HepG2 (cell line): ENCODE data around the gene FNDC4. TPM values are rescaled to one million over a fixed set of nuclear protein-coding genes. Genes with fewer than 3 reads are reported as not detected.

ENCODE experiments used
- ATAD3A ChIP-seq: sonication (generic); formaldehyde crosslinking; IDR thresholded peaks from 2 replicates; pipeline ENCODE4 v1.4.0; 2020; ENCODE audit warnings: missing genetic modification reagents
- CEBPB ChIP-seq: IDR thresholded peaks from 2 replicates; pipeline ENCODE4 v1.6.1; 2011; ENCODE audit warnings: low read depth, low read length, improper control_type of control experiment, borderline replicate concordance
- CTCF ChIP-seq: sonication (generic); formaldehyde crosslinking; IDR thresholded peaks from 2 replicates; pipeline ENCODE4 v1.5.0; 2020; ENCODE audit warnings: mild to moderate bottlenecking, missing genetic modification reagents, moderate library complexity
- DMAP1 ChIP-seq: IDR thresholded peaks from 2 replicates; pipeline ENCODE4 v1.6.1; 2016
- HBP1 ChIP-seq: IDR thresholded peaks from 2 replicates; pipeline ENCODE4 v1.6.1; 2016; ENCODE audit warnings: low read depth, control low read depth
- KMT2B ChIP-seq: IDR thresholded peaks from 2 replicates; pipeline ENCODE4 v1.6.1; 2016; ENCODE audit warnings: missing genetic modification reagents, missing compliant biosample characterization
- PCBP2 ChIP-seq: fragments of 200-400 bp; formaldehyde crosslinking; optimal IDR thresholded peaks from 2 replicates; pipeline ENCODE3; 2018; ENCODE audit warnings: low read length, low read depth; ENCODE audit not compliant: poor library complexity, severe bottlenecking
- PRDM15 ChIP-seq: sonication (generic); formaldehyde crosslinking; IDR thresholded peaks from 2 replicates; pipeline ENCODE4 v1.4.0; 2020; ENCODE audit warnings: missing genetic modification reagents
- RAD21 ChIP-seq: fragments of 450-650 bp; formaldehyde crosslinking; IDR thresholded peaks from 2 replicates; pipeline ENCODE4 v1.5.0; 2020; ENCODE audit warnings: mild to moderate bottlenecking
- SPEN ChIP-seq: sonication (generic); formaldehyde crosslinking; IDR thresholded peaks from 2 replicates; pipeline ENCODE4 v1.5.1; 2020; ENCODE audit warnings: low read depth, mild to moderate bottlenecking, missing genetic modification reagents
- THYN1 ChIP-seq: sonication (generic); formaldehyde crosslinking; IDR thresholded peaks from 2 replicates; pipeline ENCODE4 v1.8.1; 2023; ENCODE audit warnings: low read depth, mild to moderate bottlenecking, moderate library complexity, missing genetic modification reagents, borderline replicate concordance
- ZNF235 ChIP-seq: sonication (generic); formaldehyde crosslinking; IDR thresholded peaks from 2 replicates; pipeline ENCODE4 v1.8.1; 2023; ENCODE audit warnings: mild to moderate bottlenecking, missing genetic modification reagents, borderline replicate concordance
- polyA plus RNA-seq, 8 experiments: library from polyadenylated mRNA; depleted of rRNA in 3 of 8; stranded (reverse) in 7 of 8; unstranded in 1 of 8; fragments of >200 nt; fragmentation: Illumina TruSeq in 4 of 8; extraction: Trizol in 4 of 8; gene quantifications; 2 replicates each; pipeline versions ENCODE4 v1.2.1 to v1.2.3, GENCODE V29; 2011 to 2016; ENCODE audit warnings: low read depth in 4 of 8, missing spikeins in 1 of 8, mixed read lengths in 1 of 8; ENCODE audit not compliant: insufficient read depth in 1 of 8
- total RNA-seq, 5 experiments: library from RNA; depleted of rRNA; stranded (reverse); fragments of >200 nt; fragmentation: Illumina TruSeq; extraction: Trizol; gene quantifications; 2 replicates each; pipeline ENCODE4 v1.2.3, GENCODE V29; 2016; ENCODE audit warnings: low read depth in 1 of 5
- TF ChIP-seq, protein P1 (sequence below): sonication (generic); formaldehyde crosslinking; IDR thresholded peaks from 2 replicates; pipeline ENCODE4 v1.5.0; 2020; ENCODE audit warnings: mild to moderate bottlenecking, missing genetic modification reagents, borderline replicate concordance
- TF ChIP-seq, protein P2 (sequence below): sonication (generic); formaldehyde crosslinking; IDR thresholded peaks from 2 replicates; pipeline ENCODE4 v1.5.1; 2020; ENCODE audit warnings: missing genetic modification reagents, mild to moderate bottlenecking, borderline replicate concordance
- TF ChIP-seq, protein P3 (sequence below): sonication (generic); formaldehyde crosslinking; IDR thresholded peaks from 2 replicates; pipeline ENCODE4 v1.4.0; 2020; ENCODE audit warnings: missing genetic modification reagents

Gene FNDC4
- total and polyA plus RNA-seq, 2 of the 13 experiments (the other 11 are each of a cell fraction or from before 2014, with no cell fraction given): 9.0 to 17.4 TPM

- TF ChIP-seq, protein P1, sequence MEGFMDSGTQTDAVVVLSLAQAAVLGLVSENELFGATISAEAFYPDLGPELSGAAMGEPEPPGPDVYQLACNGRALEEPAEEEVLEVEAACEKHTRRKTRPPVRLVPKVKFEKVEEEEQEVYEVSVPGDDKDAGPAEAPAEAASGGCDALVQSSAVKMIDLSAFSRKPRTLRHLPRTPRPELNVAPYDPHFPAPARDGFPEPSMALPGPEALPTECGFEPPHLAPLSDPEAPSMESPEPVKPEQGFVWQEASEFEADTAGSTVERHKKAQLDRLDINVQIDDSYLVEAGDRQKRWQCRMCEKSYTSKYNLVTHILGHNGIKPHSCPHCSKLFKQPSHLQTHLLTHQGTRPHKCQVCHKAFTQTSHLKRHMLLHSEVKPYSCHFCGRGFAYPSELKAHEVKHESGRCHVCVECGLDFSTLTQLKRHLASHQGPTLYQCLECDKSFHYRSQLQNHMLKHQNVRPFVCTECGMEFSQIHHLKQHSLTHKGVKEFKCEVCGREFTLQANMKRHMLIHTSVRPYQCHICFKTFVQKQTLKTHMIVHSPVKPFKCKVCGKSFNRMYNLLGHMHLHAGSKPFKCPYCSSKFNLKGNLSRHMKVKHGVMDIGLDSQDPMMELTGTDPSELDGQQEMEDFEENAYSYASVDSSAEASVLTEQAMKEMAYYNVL (CRISPR knock-in tag): peak; percentile 18; the same call in 1 of the 2 replicates
- TF ChIP-seq ZNF235 (CRISPR knock-in tag) (no peak), PCBP2 (no peak), SPEN (no peak), PRDM15 (CRISPR knock-in tag) (no peak), DMAP1 (CRISPR knock-in tag) (peak; percentile 27; the same call in 1 of the 2 replicates), HBP1 (CRISPR knock-in tag) (no peak), THYN1 (CRISPR knock-in tag) (no peak), KMT2B (no peak), CTCF (CRISPR knock-in tag) (peak; percentile 30), CEBPB (0 out of 2 replicates have a peak, but pooled peaks have one; percentile 25), RAD21 (CRISPR knock-in tag) (0 out of 2 replicates have a peak, but pooled peaks have one; percentile 23), ATAD3A (no peak)
- TF ChIP-seq, protein P2, sequence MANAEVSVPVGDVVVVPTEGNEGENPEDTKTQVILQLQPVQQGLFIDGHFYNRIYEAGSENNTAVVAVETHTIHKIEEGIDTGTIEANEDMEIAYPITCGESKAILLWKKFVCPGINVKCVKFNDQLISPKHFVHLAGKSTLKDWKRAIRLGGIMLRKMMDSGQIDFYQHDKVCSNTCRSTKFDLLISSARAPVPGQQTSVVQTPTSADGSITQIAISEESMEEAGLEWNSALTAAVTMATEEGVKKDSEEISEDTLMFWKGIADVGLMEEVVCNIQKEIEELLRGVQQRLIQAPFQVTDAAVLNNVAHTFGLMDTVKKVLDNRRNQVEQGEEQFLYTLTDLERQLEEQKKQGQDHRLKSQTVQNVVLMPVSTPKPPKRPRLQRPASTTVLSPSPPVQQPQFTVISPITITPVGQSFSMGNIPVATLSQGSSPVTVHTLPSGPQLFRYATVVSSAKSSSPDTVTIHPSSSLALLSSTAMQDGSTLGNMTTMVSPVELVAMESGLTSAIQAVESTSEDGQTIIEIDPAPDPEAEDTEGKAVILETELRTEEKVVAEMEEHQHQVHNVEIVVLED: no peak; the same call in 1 of the 2 replicates
- TF ChIP-seq, protein P3, sequence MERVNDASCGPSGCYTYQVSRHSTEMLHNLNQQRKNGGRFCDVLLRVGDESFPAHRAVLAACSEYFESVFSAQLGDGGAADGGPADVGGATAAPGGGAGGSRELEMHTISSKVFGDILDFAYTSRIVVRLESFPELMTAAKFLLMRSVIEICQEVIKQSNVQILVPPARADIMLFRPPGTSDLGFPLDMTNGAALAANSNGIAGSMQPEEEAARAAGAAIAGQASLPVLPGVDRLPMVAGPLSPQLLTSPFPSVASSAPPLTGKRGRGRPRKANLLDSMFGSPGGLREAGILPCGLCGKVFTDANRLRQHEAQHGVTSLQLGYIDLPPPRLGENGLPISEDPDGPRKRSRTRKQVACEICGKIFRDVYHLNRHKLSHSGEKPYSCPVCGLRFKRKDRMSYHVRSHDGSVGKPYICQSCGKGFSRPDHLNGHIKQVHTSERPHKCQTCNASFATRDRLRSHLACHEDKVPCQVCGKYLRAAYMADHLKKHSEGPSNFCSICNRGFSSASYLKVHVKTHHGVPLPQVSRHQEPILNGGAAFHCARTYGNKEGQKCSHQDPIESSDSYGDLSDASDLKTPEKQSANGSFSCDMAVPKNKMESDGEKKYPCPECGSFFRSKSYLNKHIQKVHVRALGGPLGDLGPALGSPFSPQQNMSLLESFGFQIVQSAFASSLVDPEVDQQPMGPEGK (CRISPR knock-in tag): peak; percentile 73
Measured at GRCh38 chr2:27494284-27494943, 586 bp downstream of the FNDC4 start (continued).
